ENCODE data around the gene CCHCR1.

CCHCR1 gene

GRCh38 chr6:31110825-31111582 is 46.6 kb downstream of the CCHCR1 start:
- peak; percentile 6 for DNase-seq (ENCODE audit: low spot score)
- TF ChIP-seq CTCF (IDR thresholded peaks at IDR 0.05; ENCODE audit: borderline replicate concordance, control extremely low read depth, extremely low read depth, insufficient read depth, missing control alignments): no peak
- in situ Hi-C loops (cut with MboI; ENCODE audit: low sequenced_read_pairs, unreplicated experiment): no loop called here

- peak; percentile 3 for DNase-seq (ENCODE audit: low spot score)
- no peak for TF ChIP-seq CTCF (IDR thresholded peaks at IDR 0.05; ENCODE audit: borderline replicate concordance, control extremely low read depth, extremely low read depth, insufficient read depth, missing control alignments)
- in situ Hi-C loops (cut with MboI; ENCODE audit: low sequenced_read_pairs, unreplicated experiment): no loop called here
Measured at GRCh38 chr6:31107052-31107451, 50.5 kb downstream of the CCHCR1 start.

GRCh38 chr6:31103136-31103535 is 54.5 kb downstream of the CCHCR1 start:
- in situ Hi-C loops (cut with MboI; ENCODE audit: low sequenced_read_pairs, unreplicated experiment): no loop called here
- TF ChIP-seq CTCF (IDR thresholded peaks at IDR 0.05; ENCODE audit: borderline replicate concordance, control extremely low read depth, extremely low read depth, insufficient read depth, missing control alignments): no peak
- DNase-seq (ENCODE audit: low spot score): no peak

- no peak for DNase-seq (ENCODE audit: low spot score)
- TF ChIP-seq CTCF (IDR thresholded peaks at IDR 0.05; ENCODE audit: borderline replicate concordance, control extremely low read depth, extremely low read depth, insufficient read depth, missing control alignments): no peak
- in situ Hi-C loops (cut with MboI; ENCODE audit: low sequenced_read_pairs, unreplicated experiment): no loop called here
Measured at GRCh38 chr6:31098449-31098938, 59.1 kb downstream of the CCHCR1 start.

- no peak for TF ChIP-seq CTCF (IDR thresholded peaks at IDR 0.05; ENCODE audit: borderline replicate concordance, control extremely low read depth, extremely low read depth, insufficient read depth, missing control alignments)
- DNase-seq (ENCODE audit: low spot score): no peak
- in situ Hi-C loops (cut with MboI; ENCODE audit: low sequenced_read_pairs, unreplicated experiment): no loop called here
Measured at GRCh38 chr6:31096656-31097055, 60.9 kb downstream of the CCHCR1 start.

- in situ Hi-C loops (cut with MboI; ENCODE audit: low sequenced_read_pairs, unreplicated experiment): no loop called here
- TF ChIP-seq CTCF (IDR thresholded peaks at IDR 0.05; ENCODE audit: borderline replicate concordance, control extremely low read depth, extremely low read depth, insufficient read depth, missing control alignments): no peak
- no peak for DNase-seq (ENCODE audit: low spot score)
Measured at GRCh38 chr6:31096215-31096614, 61.4 kb downstream of the CCHCR1 start.
